GM21423 (cell line): ENCODE data around the gene HOXD3.

Experiments
- ATAC-seq: cut with Tn5 transposase; IDR thresholded peaks from one replicate; pipeline ENCODE4 v1.9.1; 2021; ENCODE audit warnings: mild to moderate bottlenecking, moderate library complexity; ENCODE audit not compliant: unreplicated experiment

HOXD3 gene

DNA sequence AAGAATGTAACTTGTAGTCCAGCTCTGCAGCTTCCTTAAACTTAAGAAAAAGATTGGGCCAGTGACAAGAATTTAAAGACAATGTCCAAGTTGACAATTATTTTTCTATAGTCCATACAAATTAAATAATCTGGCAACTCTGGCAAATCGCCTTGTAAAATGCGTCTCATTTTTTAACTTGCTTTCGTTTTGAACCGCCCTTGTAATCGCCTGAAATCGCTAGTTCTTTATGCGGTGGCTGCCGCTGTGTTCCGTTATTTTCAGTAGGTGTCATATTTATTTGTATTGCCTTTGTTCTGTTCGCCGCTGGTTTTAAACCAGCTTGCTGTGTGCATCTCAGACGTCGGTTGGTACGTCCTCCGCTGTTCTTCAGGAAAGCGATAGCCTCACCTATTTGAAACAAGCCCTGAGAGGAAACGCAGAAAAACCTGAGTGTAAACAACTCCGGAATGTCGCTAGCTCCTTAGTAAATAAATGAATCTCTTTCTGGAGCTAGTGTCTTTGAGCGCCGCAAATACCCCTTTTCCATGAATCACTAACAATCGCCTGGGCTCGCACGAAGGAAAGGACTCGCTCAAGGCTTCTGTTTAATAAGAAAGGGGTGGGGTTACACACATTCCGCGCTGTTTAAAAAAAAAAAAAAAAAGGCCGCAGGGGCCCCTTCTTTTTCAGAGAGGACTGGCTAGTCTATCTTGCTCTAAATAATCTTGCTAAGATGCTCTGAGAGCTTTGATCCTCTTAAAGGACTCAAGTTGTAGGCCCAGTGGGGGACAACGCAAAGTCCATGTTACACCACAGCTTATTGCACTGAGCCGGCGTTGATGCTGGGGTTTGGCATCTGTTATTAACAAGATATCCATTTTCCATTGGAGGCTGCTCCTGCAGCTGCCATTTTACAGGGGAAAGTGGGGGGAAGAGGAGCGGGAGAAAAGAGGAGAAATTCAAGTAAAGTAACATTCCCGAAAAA is 24.6 kb upstream of the HOXD3 start:
- no peak for ATAC-seq

DNA sequence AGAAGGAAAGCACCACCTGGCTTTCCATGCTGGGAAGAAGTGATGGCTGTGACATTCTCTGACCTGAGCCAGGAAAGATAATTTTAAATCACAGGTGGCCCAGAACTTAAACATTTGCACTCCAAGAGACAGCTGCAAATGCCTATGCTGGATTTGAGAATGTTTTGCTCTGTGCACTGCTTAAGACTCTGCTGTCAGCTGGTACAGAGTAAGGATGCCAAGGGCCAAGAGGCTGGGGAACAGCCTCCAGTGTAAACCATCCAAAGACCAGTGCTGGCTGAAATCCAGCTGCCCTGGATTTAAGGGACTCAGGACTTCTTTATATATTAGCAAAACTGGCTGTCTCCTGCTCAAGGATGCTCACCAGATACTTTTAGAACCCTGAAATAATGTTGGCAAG is 23.7 kb upstream of the HOXD3 start:
- ATAC-seq, result no peak

DNA sequence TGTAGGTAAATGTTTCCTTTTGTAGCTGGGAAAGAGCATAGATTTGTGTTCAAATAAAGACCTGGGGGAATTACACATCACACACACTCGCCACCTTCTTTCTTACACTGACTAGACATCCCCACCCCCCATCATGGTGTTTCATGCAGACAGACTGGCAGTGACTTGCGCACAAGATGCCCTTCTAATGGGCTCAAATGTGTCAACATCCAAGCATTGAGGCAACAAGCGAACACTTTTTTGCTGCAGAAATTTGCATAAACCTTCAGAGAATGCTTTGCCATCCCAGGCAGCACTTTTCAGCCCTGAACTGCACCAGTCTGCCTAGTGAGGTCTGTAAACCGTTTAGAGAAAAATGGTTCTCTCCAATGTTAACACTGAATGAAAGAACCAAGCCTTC is 23.1 kb upstream of the HOXD3 start:
- no peak for ATAC-seq

DNA sequence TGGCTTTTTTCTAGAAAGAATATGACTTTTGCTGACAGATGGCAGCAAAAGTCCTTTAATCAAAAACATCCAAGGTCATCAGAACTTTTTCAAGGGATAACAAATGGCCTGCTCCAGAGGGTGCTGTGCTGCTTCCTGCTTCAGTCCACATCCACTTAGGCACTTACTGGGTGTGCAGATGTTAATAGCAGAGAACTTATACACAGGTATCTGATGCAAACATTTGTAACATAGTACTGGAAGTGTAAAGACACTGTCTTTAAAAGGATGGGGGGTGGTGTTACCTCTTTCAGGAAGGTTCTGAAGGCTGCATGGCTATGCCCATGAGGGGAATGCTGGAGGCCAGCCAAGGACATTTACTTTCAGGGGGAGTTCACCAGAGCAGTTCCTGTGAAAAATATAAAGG is 22.1 kb upstream of the HOXD3 start:
- ATAC-seq, result no peak

DNA sequence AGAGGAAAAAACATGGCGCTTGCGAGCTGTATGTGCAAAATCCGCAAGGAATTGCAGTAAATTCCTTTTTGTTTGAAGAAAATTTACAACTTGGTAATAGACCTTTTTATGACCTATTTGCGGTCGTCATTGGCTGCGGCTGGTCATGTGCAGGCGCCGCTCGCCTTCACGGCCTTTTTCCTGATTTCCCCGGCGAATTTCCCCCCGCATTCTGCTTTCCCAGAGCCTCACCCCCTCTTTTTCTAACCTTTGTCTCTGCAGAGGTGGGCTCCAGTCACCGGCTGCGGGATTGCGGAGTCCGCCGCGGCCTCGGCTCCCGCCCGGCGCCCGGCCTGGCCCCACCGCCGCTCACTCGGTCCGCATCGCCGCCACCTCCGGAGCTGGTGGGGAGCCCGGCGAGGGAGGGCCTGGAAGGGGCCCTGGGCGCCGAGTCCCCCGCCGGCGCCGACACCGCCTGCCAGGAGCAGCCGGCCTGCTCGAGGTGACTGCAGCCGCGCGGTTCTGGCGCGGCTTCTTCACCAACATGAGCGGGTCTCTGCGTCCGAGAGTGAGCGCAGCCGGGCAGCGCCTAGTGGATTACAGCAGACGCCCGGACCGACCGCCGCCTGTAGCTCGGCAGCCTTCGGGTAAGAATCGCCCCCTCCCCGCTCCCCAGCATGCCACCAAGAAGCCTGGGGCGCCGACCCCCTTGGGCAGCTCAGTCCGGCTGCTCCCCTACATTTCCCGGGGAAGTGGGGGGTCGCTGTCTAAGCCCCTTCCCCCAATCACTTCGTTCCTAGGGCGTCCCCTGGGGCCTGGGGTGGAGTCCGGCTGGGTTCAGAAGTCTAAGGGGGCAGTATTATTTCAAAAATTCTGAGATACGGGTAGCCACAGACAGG is 20.5 kb upstream of the HOXD3 start:
- ATAC-seq, result no peak

DNA sequence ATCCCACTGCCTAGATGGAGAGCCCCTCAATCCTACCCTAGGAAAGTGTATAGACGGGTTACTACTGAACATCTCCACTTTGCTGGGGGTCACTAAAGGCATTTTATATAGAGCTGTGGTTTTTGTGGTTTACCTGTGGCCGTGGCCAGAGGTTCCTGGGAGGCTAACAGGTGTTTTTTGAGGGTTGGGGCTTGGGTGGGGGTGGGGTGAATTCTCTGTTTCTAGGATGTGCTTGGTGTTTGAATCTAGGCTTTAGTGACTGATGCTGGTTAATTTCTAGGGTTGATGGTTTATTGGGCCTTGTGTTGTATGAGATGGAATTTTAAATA is 19.9 kb upstream of the HOXD3 start:
- ATAC-seq, result no peak

DNA sequence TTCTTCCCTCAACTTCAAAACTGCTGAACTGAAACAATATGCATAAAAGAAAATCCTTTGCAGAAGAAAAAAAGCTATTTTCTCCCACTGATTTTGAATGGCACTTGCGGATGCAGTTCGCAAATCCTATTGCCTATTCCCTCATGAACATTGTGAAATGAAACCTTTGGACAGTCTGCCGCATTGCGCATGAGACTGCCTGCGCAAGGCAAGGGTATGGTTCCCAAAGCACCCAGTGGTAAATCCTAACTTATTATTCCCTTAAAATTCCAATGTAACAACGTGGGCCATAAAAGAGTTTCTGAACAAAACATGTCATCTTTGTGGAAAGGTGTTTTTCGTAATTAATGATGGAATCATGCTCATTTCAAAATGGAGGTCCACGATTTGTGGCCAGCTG is 19.2 kb upstream of the HOXD3 start:
- no peak for ATAC-seq

DNA sequence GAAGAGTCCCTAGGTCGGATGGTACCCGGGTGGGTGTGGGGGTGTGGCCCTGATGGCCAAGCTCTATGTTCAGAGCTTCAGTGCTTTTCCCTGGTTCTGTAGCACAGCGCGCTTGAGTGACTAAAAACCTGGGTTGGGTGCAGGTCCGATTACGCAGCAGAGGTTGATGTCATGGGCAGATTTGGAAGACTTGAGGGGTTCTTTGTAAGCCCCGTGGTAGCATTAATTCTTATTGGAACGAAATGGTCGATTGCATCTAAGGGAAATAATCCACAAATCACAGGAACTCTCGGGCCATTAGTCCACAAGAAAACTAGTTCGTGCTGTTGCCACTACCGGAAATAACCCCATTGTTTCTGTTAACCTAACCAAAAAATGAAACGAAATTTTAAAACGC is 18.6 kb upstream of the HOXD3 start:
- no peak for ATAC-seq

DNA sequence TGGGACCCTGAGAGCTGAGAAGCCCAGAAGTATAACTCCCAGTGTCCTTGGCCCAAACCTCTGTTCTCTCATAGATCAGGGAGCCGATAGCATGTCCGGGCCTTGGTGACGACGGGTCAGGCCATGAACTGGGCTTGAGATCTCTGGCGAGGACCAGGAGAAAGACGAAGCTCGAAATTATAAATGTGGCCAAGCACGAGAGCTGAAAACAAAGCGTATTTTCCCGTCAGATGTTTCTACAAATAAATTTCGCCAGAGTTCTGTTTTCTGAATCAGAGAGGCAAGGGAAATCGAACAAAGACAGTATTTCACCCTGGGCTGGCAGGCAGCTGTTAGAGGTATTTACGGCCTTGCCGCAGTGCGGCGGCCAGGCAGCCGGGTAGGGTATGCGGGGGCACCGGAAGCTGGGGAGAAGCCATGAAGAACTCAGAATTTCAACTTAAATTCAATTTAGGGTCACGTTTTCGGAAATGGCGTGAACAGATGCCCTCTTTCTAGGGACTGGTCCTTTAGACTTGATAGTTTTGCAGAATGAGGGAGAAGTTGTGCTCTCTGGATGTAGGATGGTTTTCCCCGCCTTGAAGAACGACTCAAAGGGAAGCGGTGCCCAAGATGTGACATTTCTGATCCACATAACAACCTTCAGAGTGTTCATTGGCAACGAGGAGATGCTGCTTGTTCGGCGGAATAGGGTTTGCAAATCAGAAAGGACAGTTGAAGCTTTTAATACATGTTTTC is 18.0 kb upstream of the HOXD3 start:
- ATAC-seq, result no peak

DNA sequence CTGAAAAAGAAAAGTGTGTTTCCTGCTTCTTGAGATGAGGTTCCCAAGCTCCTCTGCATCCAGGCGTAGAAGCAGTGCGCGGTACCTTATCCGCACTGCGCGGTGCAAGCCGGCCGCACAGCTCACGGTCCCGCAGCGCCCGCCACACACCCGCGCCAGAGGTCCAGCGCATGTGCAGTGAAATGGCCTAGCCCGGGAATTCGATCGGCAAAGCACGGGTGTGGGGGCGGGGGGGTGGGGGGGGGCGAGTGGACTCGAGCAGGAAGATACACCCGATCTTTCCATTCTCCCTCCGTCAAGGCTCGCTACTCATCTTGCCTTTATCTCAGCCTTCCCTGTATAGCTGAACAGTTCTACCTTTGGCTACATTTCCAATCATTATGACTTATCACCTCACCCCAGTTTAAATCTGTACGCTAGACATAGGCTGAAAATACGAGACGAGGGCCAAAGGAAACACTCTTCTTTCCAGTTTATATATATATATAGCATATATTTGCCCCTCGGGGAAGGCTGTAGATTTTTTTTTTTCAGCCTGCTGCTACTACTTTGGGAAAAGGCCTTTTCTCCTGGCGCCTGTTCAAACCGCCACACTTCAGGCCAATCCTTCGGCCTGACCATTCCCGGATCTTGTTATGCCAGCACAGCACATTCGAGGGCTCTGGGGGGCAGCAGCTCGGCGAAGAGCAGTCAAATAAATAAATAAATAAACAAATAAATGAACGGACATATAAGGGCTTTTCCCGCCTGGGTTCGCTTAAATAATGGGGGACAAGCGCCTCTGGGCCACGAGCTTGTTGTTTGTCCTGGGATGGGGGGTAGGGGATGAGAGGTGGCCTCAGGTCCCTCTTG is 17.2 kb upstream of the HOXD3 start:
- ATAC-seq, result no peak

DNA sequence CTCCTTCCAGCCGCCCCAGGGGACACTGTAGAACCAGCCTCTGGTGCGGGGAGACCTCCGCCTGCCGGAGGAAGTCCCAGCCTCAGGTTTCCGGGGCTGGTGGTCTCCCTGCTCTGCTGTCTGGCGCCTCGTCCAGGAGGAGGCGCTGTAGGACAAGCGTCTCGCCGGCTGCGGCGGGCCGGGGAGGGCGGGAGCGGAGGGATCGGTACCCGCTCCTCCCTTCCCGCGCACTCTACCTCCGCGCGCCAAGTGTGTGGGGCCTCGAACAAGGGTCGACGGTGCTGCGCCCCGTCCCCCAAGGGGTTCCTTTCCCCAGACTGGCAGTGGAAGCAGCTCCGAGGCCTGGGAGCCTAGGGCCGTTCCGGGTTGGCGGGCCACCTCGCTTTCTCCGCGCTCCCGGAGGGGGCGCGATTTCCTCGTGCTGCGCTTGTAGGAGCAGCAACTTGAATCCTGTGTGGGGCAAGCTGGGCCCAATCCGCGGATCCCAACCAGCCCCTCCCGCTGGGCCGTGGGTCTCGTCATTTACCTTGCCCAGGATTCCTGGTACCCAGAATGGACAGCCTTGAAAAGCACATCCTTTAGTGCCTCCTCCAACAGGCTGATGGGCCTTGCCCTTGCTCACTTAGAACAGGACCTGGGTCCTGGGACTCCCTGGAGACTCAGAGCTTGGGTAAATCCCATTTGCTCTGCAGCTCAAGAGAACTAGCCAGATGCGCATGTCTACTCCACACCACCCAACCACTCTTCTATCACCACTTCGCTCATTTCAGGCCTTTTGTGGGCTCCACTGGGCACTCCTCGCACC is 16.4 kb upstream of the HOXD3 start:
- peak; percentile 91 for ATAC-seq

DNA sequence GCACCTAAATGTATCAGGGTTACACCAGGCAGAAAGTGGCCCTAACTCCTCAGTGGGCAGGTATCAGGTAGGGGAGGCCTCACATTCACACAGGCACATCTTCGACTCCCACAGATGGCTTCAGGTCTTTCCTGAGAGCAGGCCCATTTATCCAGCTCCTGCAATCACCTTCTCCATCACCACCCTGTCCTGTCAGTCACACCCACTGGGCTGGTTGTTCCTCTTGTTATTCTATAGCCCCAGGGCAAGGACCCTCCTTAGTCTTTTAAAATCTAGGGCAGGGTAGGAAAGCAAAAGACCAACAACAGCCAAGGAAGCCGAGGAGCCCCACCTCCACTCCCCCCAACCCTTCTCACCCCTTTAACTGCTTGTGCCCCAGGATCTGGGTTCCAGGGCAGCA is 14.8 kb upstream of the HOXD3 start:
- ATAC-seq, result no peak

DNA sequence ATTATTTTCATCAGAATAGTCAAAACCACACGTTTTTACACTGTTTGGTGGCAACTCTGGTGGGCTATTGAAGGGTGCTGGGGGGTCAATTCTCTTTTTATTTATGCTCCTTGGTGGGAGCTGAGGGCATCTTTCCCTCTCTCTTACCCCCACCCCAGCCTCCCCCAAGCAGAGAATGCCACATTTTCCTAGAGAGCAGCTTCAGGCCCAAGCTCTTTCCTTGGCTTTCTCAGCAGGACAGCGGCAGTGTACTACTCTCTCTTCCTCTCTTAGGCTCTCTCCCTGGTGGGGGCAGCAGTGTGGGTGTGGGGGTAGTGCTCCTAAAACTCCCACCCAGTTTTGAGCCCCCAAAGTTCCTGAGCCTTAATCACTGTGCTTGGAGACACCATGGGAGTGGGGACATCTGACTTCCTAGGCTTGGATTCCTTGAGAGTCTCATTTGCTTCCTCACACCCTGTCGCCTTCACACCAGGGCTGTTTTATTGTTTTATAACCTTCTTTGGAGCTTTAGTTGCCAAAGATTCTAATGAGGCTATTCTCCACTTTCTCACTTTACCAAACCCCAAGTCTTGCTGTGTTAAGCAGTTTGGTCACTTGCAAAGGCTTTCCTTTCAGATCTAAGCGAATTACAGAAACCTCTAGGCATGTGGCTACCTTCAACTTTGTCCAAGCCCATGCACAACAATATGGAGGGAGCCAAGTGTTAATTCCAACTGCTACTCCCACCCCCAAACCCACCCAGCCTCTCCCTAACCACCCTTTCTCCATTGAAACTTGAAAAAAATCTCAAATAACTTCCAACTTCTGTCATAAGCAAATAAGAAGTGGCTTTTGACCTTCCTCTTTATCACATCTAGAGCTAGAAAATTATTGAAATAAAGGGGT is 11.8 kb upstream of the HOXD3 start:
- no peak for ATAC-seq

DNA sequence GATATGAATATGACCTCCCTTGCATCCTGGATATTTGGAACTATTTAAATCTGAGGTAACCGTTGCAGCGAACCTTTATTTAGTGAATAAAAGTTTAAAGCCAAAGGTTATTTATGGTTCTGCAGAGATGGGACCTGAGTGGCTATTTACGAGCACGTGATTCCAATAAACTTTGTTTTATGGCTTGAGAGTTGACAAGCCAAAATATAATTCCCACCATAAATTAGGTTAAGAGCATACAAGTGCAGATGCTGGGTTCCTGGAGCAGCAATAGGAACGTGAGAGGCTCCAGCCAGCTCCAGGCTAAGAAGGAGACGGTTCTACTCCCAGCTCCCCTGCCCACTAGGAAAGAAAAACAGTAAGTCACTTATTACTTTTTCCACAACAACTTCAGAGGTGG is 11.0 kb upstream of the HOXD3 start:
- no peak for ATAC-seq

DNA sequence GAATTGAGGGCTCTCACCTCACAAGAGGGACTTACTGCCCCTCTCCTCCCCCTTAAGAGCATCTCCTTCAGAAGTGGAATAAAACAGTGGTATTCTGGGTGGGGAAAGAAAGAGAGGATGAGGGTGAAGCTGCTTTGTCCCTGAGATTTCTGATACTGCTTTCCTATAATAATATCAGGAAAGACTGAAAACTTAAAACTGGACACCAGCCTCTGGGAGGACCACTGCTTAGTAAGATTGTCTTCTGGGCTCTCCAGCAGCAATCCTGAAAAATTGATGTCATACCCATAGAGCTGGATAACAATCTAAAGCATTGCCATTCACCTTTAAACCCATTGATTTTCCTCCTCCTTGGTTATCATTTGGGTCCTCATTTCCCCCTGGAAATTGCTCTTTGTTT is 10.5 kb upstream of the HOXD3 start:
- ATAC-seq, result no peak

DNA sequence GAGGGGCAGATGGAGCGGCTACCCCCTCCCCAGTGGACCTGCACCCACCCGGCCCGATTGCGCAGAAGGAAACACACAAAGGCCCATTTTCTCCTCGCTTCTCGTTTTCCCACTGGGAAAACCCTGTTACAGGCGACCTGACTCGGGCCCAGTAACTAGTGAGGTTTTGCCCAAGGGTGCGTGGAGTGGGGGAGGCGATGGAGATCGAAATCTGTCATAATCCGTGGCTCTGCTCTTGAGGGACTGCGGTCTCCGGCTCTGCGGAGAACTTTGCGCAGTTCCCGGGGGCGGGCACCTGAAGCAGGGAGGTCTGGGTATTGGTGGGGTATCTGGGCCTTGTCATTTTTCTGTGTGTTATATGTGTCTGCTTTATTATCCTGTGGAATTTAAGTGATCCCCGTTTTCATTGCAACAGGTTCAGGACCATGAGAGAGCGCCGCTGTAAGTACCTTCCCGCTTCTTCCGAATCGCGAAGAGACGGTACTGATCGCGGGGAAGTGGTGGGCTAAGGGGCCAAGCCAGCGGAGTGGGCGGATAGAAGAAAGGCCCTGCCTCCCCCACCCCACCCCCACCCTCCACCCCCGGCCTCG is 9.8 kb upstream of the HOXD3 start:
- ATAC-seq, result no peak

DNA sequence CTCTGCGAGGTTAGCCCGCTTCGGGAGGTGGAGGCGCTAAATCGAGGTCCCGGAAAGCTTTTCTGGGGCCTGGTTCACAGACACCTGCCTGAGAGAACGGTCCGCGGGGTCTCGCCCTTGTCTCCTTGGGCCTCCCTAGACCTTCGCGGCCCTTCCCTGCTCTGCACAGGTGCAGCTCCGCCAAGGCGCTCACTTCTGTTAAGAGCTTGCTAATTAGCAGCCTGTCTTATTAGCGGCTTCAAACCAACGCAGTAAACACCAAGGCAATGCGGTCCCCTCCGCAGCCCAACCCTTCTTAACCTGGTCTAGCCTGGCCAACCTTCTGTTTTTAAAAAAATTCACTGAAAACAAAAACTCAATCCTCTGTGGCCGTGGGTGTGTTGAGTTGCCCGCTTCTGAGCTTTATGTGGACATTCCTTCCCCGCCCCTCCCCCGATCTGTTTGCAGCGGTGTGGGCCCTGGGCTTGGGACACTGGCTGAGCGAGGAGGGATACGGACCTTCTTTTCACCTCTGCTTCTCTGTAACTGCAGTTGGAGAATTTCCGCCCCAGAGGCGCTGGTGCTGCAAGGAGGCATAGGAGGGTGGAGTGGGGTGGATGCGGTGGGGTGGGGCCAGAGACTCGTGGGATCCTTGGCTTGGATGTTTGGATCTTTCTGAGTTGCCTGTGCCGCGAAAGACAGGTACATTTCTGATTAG is 9.2 kb upstream of the HOXD3 start:
- no peak for ATAC-seq
